A673 (cell line): ENCODE measurements around the gene CIT.

ENCODE experiments used
- CTCF ChIP-seq: fragments of 300-800, 200-600 bp; sonication (generic); conservative IDR thresholded peaks from 2 replicates; pipeline ENCODE4 v1.5.1; 2017; ENCODE audit warnings: low read depth, mild to moderate bottlenecking, antibody characterized with exemption, low read length, moderate library complexity, mixed read lengths
- EZH2 ChIP-seq: fragments of 200-600 bp; sonication (generic); IDR thresholded peaks from 2 replicates; pipeline ENCODE4 v1.6.1; 2017; ENCODE audit warnings: borderline replicate concordance, low read depth, mild to moderate bottlenecking, mixed read lengths, antibody characterized with exemption, low read length; ENCODE audit not compliant: poor library complexity, severe bottlenecking

GRCh38 chr12:119829439-119829838 lies 47.7 kb downstream of the CIT start:
- no peak for TF ChIP-seq CTCF
- TF ChIP-seq EZH2: no peak
